ENCODE measurements around the gene IGF2R.

IGF2R gene

DNA sequence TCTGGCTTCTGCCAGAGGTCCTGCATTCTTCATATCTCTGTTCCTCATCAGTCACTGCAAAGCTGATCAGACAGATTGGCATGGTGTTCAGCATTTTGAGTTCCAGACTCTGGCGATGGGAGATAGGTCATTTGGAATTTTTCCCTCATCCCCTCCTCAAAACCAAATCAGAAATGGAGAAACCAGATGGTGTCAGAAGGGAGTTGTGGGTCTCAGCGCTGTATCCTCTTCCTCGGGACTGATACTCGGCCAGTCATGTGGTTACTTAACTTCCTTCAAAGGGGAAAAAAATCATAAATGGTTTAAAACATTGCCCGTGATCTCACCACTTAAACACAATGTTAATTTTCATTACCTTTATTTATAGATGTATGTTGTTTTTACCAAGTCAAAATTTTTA is 75.8 kb downstream of the IGF2R start:
- DNase-seq (ENCODE audit: low spot score) (no peak), FAIRE-seq (no peak)

DNA sequence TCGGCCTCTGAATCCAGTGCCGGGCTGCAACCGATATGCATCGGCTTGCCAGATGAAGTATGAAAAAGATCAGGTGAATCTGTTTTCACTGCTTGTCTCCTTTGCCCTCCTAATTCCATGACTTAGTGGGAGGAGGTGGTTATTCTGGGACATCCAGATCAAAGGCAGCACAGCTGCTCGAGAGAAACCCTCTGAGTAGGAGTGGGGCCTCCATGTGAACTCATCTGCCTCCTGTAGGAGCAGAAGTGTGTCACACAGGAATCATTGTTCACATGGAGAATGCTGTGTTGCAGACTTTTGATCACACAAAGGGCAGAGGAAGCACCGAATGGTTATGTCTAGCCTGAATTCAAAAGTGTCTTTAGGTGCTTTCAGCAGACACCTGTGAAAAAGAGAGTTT is 79.6 kb downstream of the IGF2R start:
- DNase-seq (ENCODE audit: low spot score), result no peak
- FAIRE-seq, result no peak

DNA sequence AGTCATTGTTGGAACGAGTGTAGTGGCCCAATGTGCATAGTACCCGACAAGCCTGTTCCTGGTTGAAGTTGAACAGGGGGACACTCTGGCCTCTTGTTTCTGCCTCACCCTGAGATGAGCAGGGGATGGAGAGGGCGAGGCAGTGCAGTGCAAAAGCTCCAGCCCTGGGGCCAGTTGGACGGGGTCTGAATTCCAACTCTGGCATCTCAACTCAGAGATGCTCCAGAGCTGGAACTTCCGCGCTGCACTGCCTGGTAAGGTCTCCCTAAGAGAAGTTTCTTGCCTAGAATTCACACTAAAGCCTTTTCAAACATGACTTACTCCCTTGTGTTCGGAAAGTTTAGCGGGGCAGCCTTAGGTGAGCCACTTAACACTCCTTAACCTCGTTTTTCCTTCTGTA is 80.5 kb downstream of the IGF2R start:
- DNase-seq (ENCODE audit: low spot score) (no peak), FAIRE-seq (no peak)

DNA sequence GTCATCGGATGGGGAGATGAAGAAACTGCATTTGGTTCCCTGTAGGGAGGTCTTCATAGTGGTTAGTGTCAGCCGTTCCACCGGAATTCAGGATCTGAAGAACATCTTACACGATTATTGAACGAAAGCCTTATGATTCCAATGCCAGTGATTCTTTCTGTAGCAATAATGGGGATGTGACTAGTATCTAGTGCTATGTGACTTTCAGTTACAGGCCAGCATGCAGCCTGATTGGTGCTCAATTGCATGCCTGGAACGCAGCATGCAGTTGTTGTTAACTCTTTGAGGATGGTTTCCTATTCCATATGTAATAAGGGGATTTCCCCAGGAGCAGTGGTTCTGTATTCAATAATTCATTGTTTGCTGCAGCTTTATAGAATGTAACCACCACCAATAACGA is 81.1 kb downstream of the IGF2R start:
- DNase-seq (ENCODE audit: low spot score), result no peak
- no peak for FAIRE-seq

DNA sequence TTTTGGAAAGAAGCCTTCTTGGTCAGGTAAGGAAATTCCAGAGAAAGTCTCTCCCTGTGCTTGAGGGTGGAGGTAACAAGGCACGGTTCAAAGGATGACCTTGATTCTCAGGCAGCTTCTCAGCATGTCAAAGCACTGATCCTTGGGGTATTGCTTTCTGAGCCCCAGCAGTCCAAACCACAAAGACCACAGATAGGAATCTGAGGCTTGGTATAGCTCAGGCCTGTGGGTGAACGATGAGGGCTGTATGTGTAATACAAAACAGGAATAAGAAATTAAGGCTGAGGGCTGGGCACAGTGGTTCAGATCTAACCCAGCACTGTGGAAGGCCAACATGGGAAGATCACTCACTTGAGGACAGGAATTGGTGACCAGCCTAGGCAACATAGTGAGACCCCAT is 82.5 kb downstream of the IGF2R start:
- FAIRE-seq (no peak), DNase-seq (ENCODE audit: low spot score) (no peak)

DNA sequence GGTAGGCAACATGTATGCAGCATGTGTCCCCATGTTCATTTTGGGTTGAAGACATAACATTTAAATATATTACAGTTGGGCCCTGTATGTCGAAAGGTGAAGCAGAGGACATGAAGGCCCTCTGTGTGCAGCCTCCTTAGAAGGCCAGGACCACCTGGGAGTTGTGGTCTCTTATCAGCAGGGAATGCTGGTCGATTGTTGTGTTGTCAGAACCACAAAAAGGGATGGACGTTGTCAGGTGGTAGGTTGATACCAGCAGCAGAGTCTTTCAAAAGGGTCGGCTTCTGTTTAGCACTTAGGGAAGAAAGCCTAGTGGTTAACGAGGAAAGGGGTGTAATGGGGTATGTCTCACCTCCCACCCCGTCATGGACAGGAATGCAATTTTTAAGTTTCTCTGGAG is 85.4 kb downstream of the IGF2R start:
- DNase-seq (ENCODE audit: low spot score) (no peak), FAIRE-seq (no peak)

DNA sequence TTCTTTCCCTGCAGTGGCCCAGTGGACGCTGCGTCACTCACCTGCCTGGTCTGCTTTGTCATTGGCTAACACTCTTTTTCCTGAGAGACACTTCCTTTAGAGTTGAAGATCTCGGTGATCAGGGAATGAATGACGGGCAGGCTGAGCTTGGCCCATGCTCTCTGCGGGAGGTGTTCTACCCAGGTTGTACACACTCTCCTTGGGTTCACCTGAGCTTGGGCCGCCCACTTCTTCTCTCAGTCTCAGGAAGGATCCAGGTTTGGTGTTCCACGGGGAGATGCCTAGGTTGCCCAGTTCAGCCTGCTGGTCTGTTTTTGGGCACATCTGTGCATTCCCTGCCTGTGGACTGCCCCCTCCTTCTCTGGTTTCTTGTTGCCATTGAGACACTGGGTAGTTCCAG is 86.0 kb downstream of the IGF2R start:
- FAIRE-seq, result no peak
- DNase-seq (ENCODE audit: low spot score), result no peak

DNA sequence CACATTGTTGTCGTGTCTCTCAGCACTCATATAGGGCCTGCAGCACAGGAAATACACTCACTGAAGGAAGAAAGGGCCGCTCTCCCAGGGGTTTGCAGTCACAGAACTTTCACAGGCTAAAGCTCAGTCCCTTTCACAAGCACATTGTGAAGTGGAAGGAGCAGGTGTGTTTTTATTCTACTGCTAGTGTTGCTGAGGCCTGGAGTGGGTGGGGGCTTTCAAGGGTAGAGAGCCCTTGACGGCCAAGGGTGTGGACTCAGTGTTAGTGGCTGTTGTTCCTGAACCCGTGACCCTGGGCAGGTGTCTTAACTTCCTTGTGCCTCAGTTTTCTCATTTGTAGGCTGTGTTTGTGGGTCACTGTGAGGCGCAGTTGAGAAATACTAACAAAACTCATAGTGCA is 86.5 kb downstream of the IGF2R start:
- no peak for FAIRE-seq

DNA sequence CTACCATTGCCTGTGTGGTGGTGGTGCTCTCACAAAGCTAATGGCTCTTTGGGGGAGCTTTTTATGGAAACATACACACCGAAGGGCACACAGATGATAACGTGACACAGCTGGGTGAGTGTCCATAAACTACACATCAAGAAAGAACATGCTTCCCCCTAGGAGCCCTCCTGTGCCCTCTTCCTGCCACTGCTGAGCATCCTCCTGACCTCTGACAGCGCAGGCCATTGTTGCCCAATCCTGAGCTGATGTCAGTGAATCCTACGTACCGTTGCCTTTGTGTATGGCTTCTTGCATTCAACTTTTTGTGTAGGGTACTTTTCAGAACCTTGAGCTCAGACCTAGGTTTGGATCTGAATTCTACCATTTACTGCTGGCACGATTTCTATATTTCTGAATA is 86.9 kb downstream of the IGF2R start:
- FAIRE-seq, result no peak
- no peak for DNase-seq (ENCODE audit: low spot score)

More for the DNA sequence above, 86.5 kb downstream of the IGF2R start:
- DNase-seq (ENCODE audit: low spot score), result no peak

DNA sequence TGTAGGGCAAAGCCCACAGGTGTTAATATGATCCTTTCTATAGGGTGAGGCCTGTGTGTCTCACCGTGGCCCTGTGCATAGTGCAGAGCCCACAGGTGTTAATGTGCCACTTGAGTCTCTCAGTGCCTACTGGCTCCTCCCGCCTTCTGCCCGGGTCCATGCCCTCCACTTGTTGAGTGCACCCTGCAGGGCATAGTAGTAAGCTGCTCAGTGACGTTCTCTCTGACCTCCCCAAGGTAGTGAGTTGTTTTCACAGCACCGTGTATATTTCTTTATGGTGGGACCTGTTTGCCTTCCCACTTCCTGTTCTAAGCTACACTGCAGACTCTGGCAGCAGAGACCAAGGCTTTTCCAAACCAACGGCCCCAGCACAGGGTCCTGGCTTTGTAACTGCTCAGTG is 88.2 kb downstream of the IGF2R start:
- FAIRE-seq, result no peak

DNA sequence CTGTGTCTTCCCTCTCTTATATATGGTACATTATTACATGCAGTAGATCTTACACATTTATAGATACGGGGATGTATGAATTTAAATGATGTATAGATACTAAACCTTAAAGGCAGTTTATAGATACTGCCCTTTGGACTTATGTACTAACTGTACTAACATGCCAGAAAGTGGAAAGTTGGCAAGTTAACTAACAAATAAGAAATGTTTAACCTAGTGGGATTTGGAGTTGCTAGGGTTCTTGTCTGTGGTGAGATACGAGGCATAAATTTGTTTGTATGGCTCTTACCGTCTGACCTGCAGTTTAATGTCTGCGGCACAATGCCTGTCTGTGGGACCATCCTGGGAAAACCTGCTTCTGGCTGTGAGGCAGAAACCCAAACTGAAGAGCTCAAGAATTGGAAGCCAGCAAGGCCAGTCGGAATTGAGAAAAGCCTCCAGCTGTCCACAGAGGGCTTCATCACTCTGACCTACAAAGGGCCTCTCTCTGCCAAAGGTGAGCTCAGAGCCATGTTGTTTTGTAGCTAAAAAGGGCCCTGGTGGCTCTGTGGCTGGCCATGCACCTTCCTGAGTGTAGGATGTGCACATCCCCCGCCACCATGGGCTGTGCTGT is 89.8 kb downstream of the IGF2R start:
- FAIRE-seq (no peak), DNase-seq (ENCODE audit: low spot score) (no peak)

More for the DNA sequence above, 88.2 kb downstream of the IGF2R start:
- no peak for DNase-seq (ENCODE audit: low spot score)

DNA sequence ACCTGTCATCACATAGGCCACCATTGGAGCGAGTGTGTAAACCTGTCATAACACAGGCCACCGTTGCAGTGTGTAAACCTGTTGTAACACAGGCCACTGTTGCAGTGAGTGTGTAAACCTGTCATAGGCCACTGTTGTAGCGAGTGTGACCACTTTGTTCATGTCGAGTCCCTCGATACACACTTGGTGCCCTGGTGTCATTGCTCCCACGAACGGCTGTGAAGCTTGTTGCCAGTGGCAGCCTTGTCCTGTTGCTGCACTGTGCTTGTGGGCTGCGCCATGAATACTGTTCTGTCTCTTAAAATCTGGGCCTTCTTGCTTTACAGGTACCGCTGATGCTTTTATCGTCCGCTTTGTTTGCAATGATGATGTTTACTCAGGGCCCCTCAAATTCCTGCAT is 91.3 kb downstream of the IGF2R start:
- no peak for DNase-seq (ENCODE audit: low spot score)
- FAIRE-seq, result no peak

DNA sequence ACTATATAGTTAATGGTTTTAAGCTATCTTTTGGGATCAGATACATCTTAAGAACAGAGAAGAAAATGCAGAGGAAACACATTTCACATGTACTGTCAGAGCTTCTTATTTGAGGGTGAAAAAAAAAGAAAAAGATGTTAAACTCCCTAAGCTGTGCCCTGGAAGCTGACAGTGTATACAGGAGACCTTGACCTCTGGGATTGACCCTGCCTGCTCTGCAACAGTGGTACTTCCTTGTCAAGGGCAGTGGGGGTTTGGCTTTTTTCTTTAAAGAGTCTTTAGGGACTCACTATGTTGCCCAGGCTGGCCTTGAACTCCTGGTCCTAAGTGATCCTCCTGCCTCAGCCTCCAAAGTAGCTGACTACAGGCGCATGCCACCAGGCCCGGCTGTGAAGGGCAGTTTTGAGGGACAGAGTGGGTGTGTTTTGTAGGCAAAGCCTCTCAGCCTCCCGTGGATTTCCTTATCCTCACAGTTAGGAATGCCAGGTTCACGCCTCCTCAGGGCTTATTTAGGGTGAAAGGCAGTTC is 92.1 kb downstream of the IGF2R start:
- FAIRE-seq (no peak), DNase-seq (ENCODE audit: low spot score) (no peak)

DNA sequence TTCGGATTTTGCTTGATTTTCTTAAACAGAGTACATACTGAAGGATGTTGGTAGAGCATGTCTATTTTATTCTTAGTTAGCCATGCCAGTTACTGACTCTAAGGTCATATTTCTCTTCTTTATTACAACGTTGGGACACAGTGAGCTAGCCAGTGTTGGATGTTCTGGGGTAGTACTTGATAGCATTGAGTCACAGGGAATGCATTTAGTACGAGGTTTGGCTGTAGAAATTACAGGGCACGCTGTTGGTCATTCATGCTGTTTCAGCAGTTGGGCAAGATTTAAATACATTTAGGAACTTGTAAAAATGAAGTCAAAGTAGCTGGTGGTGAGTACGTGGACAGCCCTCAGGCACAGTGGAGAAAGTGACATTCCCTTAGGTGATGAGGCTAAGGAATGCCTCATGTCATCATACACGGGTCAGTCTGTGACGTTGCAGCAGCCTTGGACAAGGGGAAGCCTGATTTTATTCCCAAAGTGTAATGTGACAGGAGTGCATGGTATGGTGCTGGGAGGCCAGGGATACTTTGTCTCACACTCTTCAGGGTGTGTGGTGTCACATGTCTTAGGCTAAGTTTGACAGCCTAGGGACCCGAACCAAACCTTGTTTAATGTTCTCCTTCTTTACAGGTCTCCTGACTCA is 95.0 kb downstream of the IGF2R start:
- DNase-seq (ENCODE audit: low spot score), result no peak
- FAIRE-seq, result no peak

DNA sequence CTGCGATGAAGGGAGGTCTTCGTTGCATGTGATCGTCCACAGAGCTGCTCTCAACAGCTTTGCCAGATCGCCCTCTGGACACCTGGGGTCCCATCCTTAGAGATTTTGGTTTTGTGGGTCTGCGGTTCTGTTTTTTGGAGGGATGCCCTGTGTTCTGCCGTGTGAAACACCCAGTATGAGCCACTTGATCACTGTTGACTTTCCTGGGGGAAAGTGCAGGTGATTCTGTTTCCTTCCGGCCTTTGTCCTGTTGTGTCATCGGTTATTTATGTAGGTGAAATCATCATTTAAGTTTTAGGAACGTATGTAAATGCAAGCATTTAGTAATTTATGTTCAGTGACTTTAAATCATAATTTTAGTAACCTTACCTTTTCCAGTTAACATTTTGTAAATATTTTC is 96.3 kb downstream of the IGF2R start:
- no peak for DNase-seq (ENCODE audit: low spot score)
- FAIRE-seq, result no peak

DNA sequence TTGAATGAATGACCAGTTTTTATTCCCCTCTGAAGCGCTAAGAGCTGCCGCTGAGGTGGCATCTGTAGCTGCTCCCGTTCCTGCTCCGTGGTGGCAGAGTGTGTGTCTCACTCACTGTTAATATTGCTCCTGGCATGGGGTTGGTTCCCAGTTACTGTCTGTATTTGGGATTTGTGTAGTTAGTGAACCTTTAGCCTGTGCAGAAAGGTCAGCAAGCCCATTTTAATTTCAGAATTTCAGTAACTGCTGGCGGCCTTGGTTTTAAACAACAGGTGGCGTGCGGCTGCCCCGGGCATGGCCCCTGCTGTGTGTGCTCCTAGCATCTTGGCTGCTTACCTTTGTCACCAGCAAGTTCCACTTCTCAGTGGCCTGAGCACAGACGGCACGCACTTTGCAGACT is 98.7 kb downstream of the IGF2R start:
- DNase-seq (ENCODE audit: low spot score), result no peak
- FAIRE-seq, result no peak

DNA sequence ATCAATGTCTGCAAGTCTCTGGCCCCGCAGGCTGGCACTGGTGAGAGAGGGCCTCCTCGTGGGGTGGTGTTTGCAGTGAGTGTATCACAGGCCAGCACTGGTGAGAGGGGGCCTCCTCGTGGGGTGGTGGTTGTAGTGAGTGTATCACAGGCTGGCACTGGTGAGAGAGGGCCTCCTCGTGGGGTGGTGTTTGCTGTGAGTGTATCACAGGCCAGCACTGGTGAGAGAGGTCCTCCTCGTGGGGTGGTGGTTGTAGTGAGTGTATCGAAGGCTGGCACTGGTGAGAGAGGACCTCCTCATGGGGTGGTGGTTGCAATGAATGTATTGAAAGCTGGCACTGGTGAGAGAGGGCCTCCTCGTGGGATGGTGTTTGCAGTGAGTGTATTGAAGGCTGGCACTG is 99.5 kb downstream of the IGF2R start:
- no peak for DNase-seq (ENCODE audit: low spot score)
- FAIRE-seq, result no peak

DNA sequence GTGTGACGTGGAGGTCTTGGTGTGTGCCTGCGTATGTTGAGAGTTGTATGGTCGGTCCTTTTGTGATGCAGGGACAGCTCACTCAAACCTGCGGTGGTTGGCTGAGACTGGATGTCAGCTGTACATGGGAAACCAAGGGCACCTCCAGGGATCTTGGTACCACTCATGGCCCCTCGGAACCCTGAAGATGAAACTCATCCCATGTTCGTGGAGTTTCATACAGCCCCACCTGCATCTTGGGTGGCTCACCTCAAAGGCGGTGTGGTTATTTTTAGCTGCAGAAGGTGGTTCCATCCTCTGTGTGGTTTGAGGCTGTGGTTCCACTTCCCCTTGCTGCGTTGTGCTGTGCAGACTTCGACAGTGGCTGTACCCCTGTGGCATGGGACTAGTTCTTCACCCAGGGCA is 100.2 kb downstream of the IGF2R start:
- no peak for FAIRE-seq
- no peak for DNase-seq (ENCODE audit: low spot score)

DNA sequence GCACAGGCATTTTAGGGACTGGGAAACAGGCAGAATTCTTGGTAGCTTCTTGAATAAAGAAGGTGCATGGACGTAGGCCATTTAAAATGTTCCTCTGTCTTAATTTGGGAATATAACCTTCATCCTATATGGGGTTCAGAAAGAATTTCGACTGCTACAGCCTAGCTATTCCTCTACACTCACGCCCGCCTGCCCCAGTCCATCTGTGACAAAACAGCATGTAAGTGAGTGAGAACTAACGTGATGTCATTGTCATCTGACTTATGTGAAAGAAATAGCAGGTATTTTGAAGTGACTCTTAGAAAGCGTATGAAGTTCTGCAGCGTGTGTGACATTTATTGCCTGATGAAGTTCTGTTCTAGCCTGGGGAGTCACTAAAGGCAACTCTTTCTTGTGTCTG is 100.6 kb downstream of the IGF2R start:
- no peak for FAIRE-seq

DNA sequence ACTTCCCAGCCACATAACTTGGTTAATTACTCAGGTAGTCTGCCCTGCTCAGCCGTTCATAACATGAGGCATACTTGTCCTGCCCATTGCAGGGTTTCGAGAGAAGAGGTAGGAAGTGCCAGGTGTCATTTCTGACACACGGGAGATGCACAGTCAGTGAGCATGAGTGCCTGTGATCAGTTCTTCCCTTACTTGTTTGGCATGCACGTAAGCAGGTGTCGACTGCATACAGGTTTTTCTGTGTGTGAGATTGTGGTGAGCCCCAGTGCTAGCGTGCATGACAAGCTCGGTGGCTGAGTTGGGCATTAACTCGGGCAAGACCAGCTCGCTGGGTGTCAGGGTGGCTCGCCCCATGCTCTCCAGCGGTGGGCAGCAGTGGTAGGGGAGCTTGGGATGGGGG is 101.5 kb downstream of the IGF2R start:
- FAIRE-seq, result no peak

More for the DNA sequence above, 100.6 kb downstream of the IGF2R start:
- DNase-seq (ENCODE audit: low spot score), result no peak

DNA sequence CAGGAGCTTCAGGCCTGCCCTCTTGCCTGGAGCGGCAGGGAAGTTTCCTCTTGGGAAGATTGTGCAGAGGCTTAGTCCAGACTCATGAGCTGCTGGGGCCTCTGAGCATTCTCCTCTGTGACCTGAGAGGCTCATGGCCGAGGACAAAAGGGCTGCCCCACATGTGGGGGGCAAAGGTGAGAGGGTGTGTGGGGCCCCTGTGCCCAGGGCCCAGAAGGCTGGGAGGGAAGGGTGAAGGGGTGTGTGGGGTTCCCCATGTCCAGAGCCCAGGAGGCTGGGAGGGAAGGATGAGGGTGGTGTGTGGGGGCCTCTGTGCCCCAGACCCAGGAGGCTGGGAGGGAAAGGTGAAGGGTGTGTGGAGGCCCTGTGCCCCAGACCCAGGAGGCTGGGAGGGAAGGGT is 101.9 kb downstream of the IGF2R start:
- no peak for DNase-seq (ENCODE audit: low spot score)
- no peak for FAIRE-seq

More for the DNA sequence above, 101.5 kb downstream of the IGF2R start:
- no peak for DNase-seq (ENCODE audit: low spot score)

DNA sequence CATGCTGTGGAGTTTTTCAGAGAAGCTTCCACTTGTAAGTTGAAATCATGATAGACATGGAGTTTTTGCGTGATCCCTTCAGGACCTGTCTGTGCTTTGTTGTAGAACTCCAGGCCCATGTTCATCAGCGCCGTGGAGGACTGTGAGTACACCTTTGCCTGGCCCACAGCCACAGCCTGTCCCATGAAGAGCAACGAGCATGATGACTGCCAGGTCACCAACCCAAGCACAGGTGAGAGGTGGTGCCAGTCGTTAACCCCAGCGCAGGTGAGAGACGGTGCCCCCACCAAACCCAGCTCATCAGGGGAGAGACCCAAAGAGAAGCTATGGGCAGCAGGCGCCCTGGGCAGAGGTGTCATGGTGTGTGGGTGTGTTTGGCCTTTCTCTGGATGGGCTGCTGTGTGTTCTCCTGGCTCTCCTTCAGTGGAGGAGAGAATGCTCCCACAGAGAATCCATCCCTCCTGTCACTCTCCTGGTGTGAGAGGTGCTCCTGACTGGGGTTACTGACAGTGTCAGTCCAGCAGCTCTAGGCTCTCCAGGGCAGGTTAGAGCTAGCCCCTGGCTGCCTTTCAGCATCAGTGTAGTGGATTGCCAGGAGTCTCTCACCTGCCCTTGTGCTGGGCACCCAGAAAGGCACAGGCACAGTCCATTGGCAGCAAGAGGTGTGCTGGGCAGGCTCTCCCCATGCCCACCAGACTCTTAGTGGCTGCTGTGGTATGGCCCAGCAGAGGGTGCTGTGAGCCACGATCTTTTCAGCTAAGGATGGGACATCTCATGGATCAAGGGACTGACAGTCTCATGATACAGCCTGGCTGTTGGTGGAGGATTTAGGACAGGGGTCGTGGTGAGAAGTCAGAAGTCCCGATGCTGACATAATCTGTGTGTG is 103.2 kb downstream of the IGF2R start:
- FAIRE-seq, result no peak
- DNase-seq (ENCODE audit: low spot score), result no peak
